Ishikawa (cell line): ENCODE measurements around the gene TIE1.

ENCODE experiments used
- CEBPB ChIP-seq: IDR thresholded peaks from 2 replicates; pipeline ENCODE4 v1.6.1; 2012
- CREB1 ChIP-seq: IDR thresholded peaks from 2 replicates; pipeline ENCODE4 v1.6.1; 2012; ENCODE audit warnings: low read depth
- EGR1 ChIP-seq: IDR thresholded peaks from 2 replicates; pipeline ENCODE4 v1.6.1; 2012
- EP300 ChIP-seq: IDR thresholded peaks from 2 replicates; pipeline ENCODE4 v1.6.1; 2012; ENCODE audit warnings: borderline replicate concordance
- FOXM1 ChIP-seq: IDR thresholded peaks from 2 replicates; pipeline ENCODE4 v1.6.1; 2012; ENCODE audit warnings: low read depth, borderline replicate concordance
- MAX ChIP-seq: IDR thresholded peaks from 2 replicates; pipeline ENCODE4 v1.6.1; 2012
- NFIC ChIP-seq: IDR thresholded peaks from 2 replicates; pipeline ENCODE4 v1.6.1; 2012
- RAD21 ChIP-seq: IDR thresholded peaks from 2 replicates; pipeline ENCODE4 v1.6.1; 2012; ENCODE audit warnings: low read depth
- TAF1 ChIP-seq: IDR thresholded peaks from 2 replicates; pipeline ENCODE4 v1.6.1; 2012; ENCODE audit warnings: low read depth, mild to moderate bottlenecking
- TCF12 ChIP-seq: IDR thresholded peaks from 2 replicates; pipeline ENCODE4 v1.6.1; 2012; ENCODE audit warnings: low read depth
- TEAD4 ChIP-seq: IDR thresholded peaks from 2 replicates; pipeline ENCODE4 v1.6.1; 2012
- YY1 ChIP-seq: IDR thresholded peaks from 2 replicates; pipeline ENCODE4 v1.6.1; 2012; ENCODE audit warnings: low read depth
- ZBTB7A ChIP-seq: IDR thresholded peaks from 2 replicates; pipeline ENCODE4 v1.6.1; 2012; ENCODE audit warnings: low read depth
- TF ChIP-seq, protein P1 (sequence below): IDR thresholded peaks from 2 replicates; pipeline ENCODE4 v1.6.1; 2012; ENCODE audit warnings: low read depth, mild to moderate bottlenecking
- TF ChIP-seq, protein P2 (sequence below): IDR thresholded peaks from 2 replicates; pipeline ENCODE4 v1.6.1; 2012

TIE1 gene

GRCh38 chr1:43339584-43340232 is 38.9 kb downstream of the TIE1 start:
- TF ChIP-seq CREB1 (no peak), MAX (no peak), EP300 (no peak), ZBTB7A (no peak), RAD21 (no peak)
- TF ChIP-seq, protein P1, sequence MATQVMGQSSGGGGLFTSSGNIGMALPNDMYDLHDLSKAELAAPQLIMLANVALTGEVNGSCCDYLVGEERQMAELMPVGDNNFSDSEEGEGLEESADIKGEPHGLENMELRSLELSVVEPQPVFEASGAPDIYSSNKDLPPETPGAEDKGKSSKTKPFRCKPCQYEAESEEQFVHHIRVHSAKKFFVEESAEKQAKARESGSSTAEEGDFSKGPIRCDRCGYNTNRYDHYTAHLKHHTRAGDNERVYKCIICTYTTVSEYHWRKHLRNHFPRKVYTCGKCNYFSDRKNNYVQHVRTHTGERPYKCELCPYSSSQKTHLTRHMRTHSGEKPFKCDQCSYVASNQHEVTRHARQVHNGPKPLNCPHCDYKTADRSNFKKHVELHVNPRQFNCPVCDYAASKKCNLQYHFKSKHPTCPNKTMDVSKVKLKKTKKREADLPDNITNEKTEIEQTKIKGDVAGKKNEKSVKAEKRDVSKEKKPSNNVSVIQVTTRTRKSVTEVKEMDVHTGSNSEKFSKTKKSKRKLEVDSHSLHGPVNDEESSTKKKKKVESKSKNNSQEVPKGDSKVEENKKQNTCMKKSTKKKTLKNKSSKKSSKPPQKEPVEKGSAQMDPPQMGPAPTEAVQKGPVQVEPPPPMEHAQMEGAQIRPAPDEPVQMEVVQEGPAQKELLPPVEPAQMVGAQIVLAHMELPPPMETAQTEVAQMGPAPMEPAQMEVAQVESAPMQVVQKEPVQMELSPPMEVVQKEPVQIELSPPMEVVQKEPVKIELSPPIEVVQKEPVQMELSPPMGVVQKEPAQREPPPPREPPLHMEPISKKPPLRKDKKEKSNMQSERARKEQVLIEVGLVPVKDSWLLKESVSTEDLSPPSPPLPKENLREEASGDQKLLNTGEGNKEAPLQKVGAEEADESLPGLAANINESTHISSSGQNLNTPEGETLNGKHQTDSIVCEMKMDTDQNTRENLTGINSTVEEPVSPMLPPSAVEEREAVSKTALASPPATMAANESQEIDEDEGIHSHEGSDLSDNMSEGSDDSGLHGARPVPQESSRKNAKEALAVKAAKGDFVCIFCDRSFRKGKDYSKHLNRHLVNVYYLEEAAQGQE, result no peak

GRCh38 chr1:43340559-43340958 is 39.8 kb downstream of the TIE1 start:
- TF ChIP-seq, protein P2, sequence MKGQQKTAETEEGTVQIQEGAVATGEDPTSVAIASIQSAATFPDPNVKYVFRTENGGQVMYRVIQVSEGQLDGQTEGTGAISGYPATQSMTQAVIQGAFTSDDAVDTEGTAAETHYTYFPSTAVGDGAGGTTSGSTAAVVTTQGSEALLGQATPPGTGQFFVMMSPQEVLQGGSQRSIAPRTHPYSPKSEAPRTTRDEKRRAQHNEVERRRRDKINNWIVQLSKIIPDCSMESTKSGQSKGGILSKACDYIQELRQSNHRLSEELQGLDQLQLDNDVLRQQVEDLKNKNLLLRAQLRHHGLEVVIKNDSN, result no peak
- no peak for TF ChIP-seq CREB1
- no peak for TF ChIP-seq CEBPB
- no peak for TF ChIP-seq TEAD4
- no peak for TF ChIP-seq FOXM1
- no peak for TF ChIP-seq YY1
- no peak for TF ChIP-seq TAF1
- no peak for TF ChIP-seq EGR1
- TF ChIP-seq, protein P1, result no peak

DNA sequence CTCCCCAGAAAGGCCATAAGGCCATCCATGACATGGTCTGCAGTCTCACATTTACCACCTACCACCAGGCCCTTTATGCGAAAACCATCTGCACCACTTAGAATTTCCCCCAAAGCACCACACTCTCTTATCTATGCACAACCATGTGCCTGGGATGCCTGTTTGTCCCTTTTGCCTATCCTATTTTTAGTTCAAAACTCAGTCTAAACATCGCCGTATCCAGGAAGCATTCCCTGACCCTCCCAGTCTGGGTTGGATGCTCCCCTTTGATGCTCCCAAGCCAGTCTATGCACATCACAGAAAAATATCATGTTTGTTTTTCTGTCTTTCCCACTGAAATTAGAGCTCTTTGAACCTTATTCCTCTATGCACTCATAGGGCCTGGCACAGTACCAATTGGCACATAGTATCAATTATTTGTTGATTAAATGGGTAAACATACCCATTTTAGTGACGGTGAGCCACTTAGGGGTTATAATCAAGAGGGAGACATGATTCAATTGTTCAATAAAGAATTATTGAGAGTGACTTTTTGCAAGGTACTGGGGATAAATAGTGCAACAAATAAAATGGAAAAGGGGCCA is 43.6 kb downstream of the TIE1 start:
- TF ChIP-seq CREB1 (no peak), ZBTB7A (no peak), TAF1 (no peak), NFIC (no peak), TEAD4 (no peak), MAX (no peak), TCF12 (no peak), EP300 (no peak), YY1 (no peak), FOXM1 (no peak), EGR1 (no peak), RAD21 (no peak), CEBPB (no peak)
- TF ChIP-seq, protein P1, result no peak
- TF ChIP-seq, protein P2, result no peak

DNA sequence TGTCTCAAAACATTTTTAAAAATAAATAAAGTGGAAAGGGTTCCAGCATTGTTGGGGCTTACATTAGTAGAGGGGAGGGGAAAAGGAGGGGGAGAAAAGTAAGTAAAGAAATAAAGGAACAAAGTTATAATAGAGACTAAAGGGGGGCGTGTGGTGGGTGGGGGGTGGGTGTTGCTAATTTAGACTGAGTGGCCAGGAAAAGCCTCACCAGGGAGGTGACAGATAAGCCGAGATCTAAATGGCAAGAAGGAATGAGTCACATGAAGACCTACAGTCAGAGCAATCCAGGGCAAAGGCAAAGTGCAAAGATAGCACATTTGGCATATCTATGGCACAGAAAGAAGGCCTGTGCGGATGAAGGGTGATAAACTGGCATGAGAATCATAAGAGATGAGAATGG is 44.3 kb downstream of the TIE1 start:
- TF ChIP-seq TAF1, result no peak
- TF ChIP-seq EP300, result no peak
- TF ChIP-seq, protein P1, result no peak
- TF ChIP-seq YY1, result no peak
- TF ChIP-seq, protein P2, result no peak
- TF ChIP-seq NFIC, result no peak
- no peak for TF ChIP-seq TEAD4
- TF ChIP-seq EGR1, result no peak
- TF ChIP-seq ZBTB7A, result no peak
- TF ChIP-seq MAX, result no peak
- no peak for TF ChIP-seq TCF12
- TF ChIP-seq FOXM1, result no peak
- TF ChIP-seq CREB1, result no peak
- no peak for TF ChIP-seq CEBPB
- no peak for TF ChIP-seq RAD21
